GM23338 (cell line): Measurements from ENCODE around the gene RHEBL1. TPM values are rescaled to one million over a fixed set of nuclear protein-coding genes. Genes with fewer than 3 reads are reported as not detected.

Source experiments
- ATAC-seq: fragments of 200-7000 bp; cut with Tn5 transposase; 3 replicates; pipeline ENCODE4 v1.9.1; 2020
- DNase-seq: peaks from one replicate; pipeline ENCODE4 v3.0.0-alpha.2; 2015; ENCODE audit warnings: low spot score
- H2AFZ ChIP-seq: fragments of 200-600 bp; sonication (generic); 2 replicates; pipeline ENCODE4 v1.8.0; 2016; ENCODE audit warnings: antibody characterized with exemption, mild to moderate bottlenecking, moderate library complexity
- H3F3A ChIP-seq: fragments of 200-600 bp; sonication (generic); replicated peaks from 2 replicates; pipeline ENCODE4 v1.8.0; 2017; ENCODE audit warnings: antibody characterized with exemption, mixed run types, low read depth
- H3K27ac ChIP-seq: fragments of 200-600 bp; sonication (generic); 2 replicates; pipeline ENCODE4 v1.6.1; 2016; ENCODE audit warnings: low read depth
- H3K27me3 ChIP-seq: fragments of 200-600 bp; sonication (generic); 2 replicates; pipeline ENCODE4 v1.8.0; 2016; ENCODE audit warnings: mild to moderate bottlenecking, mixed run types, moderate library complexity; ENCODE audit not compliant: insufficient read depth
- H3K36me3 ChIP-seq: fragments of 200-600 bp; sonication (generic); 2 replicates; pipeline ENCODE4 v1.8.0; 2016; ENCODE audit warnings: mild to moderate bottlenecking; ENCODE audit not compliant: insufficient read depth
- H3K4me1 ChIP-seq: fragments of 200-600 bp; sonication (generic); 2 replicates; pipeline ENCODE4 v1.8.0; 2016; ENCODE audit warnings: mild to moderate bottlenecking, moderate library complexity; ENCODE audit not compliant: insufficient read depth
- H3K4me2 ChIP-seq: fragments of 200-600 bp; sonication (generic); 2 replicates; pipeline ENCODE4 v1.7.1; 2017; ENCODE audit warnings: mixed run types
- H3K4me3 ChIP-seq: fragments of 200-600 bp; sonication (generic); 2 replicates; pipeline ENCODE4 v1.6.1; 2016; ENCODE audit warnings: mixed run types
- H3K79me2 ChIP-seq: fragments of 200-600 bp; sonication (generic); replicated peaks from 2 replicates; pipeline ENCODE4 v1.8.0; 2017; ENCODE audit warnings: mild to moderate bottlenecking; ENCODE audit not compliant: insufficient read depth
- H3K9me2 ChIP-seq: fragments of 200-600 bp; sonication (generic); 2 replicates; pipeline ENCODE4 v1.8.0; 2017; ENCODE audit not compliant: insufficient read depth
- H4K20me1 ChIP-seq: fragments of 200-600 bp; sonication (generic); replicated peaks from 2 replicates; pipeline ENCODE4 v1.8.0; 2017; ENCODE audit warnings: mild to moderate bottlenecking; ENCODE audit not compliant: insufficient read depth
- H3K27ac Mint-ChIP-seq: 2 replicates; pipeline ENCODE4 v1.8.0; 2020; ENCODE audit warnings: inconsistent platforms, mild to moderate bottlenecking, moderate library complexity, mixed read lengths
- H3K27me3 Mint-ChIP-seq: 3 replicates; pipeline ENCODE4 v1.8.0; 2022; ENCODE audit warnings: low read depth, mild to moderate bottlenecking, moderate library complexity, mixed read lengths, inconsistent platforms; ENCODE audit not compliant: insufficient read depth, poor library complexity
- H3K36me3 Mint-ChIP-seq: 3 replicates; pipeline ENCODE4 v1.8.0; 2021; ENCODE audit warnings: low read depth, mild to moderate bottlenecking, inconsistent platforms, moderate library complexity, mixed read lengths
- H3K4me1 Mint-ChIP-seq: 3 replicates; pipeline ENCODE4 v1.8.0; 2020; ENCODE audit warnings: mild to moderate bottlenecking, inconsistent platforms, mixed read lengths
- H3K4me3 Mint-ChIP-seq: 3 replicates; pipeline ENCODE4 v1.8.0; 2021; ENCODE audit warnings: moderate library complexity, mild to moderate bottlenecking, inconsistent platforms, mixed read lengths
- H3K9me3 Mint-ChIP-seq: 3 replicates; pipeline ENCODE4 v1.8.0; 2020; ENCODE audit warnings: moderate library complexity, mild to moderate bottlenecking, inconsistent platforms, mixed read lengths
- CTCF ChIP-seq, 2 experiments: fragments of 200-600 bp in 1 of 2; sonication (generic) in 1 of 2; conservative IDR thresholded peaks; 2 replicates each; pipeline versions ENCODE4 v1.5.1 to v1.6.1; 2016 to 2017; ENCODE audit warnings: antibody characterized with exemption in 2 of 2, low read depth in 2 of 2, mild to moderate bottlenecking in 2 of 2, moderate library complexity in 1 of 2
- STAT1 ChIP-seq: IDR thresholded peaks from one replicate; pipeline ENCODE4 v1.6.1; 2016; ENCODE audit warnings: antibody characterized with exemption; ENCODE audit not compliant: unreplicated experiment
- ZNF331 ChIP-seq: fragments of 250-450 bp; sonication (Bioruptor Pico); IDR thresholded peaks from 2 replicates; pipeline ENCODE4 v1.5.0; 2020; ENCODE audit warnings: low read depth, mild to moderate bottlenecking, moderate library complexity
- ZNF462 ChIP-seq: fragments of 250-450 bp; sonication (Bioruptor Pico); IDR thresholded peaks from 2 replicates; pipeline ENCODE4 v1.5.0; 2020; ENCODE audit warnings: mild to moderate bottlenecking, moderate library complexity
- polyA plus RNA-seq: library from polyadenylated mRNA; unstranded; fragments of >200 nt; fragmentation: Nextera tagmentation; extraction: Ambion mirVana; gene quantifications from 2 replicates; pipeline ENCODE4 v1.2.1, GENCODE V29; 2016
- total RNA-seq: library from RNA; depleted of rRNA; stranded (reverse); fragments of >200 nt; shearing (Covaris generic); gene quantifications from 2 replicates; pipeline ENCODE4 v1.2.3, GENCODE V29; 2014

RHEBL1 gene
- total and polyA plus RNA-seq, 2 experiments from 2014 or later = 9.4 to 11.8 TPM

DNA sequence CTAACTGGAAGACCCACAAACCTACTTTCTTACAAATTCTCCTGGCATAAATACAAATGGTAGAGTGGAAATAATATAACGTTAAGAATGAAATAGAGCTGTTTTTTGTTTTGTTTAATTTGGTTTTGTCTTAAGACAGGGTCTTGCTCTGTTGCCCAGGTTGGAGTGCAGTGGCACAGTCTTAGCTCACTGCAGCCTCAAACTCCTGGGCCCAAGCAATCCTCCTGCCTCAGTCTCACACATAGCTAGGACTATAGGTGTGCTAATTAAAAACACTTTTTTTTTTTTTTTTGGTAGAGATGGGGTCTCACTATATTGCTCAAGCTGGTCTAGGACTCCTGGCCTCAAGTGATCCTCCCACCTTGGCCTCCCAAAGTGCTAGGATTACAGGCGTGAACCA lies 28.9 kb upstream of the RHEBL1 start (continued):
- TF ChIP-seq ZNF462 (CRISPR knock-in tag) = no peak
- no peak for TF ChIP-seq STAT1

- peak; percentile 70 for ATAC-seq
- Histone ChIP-seq H3K79me2 (no peaks in the 10 kb centered on the region), H3K4me2 (no peak overlapping the region), H3K36me3 (peaks cover 4% of the 10 kb centered on the region; the same call in 1 of the 2 replicates), H3K27me3 (peaks cover 35% of the 10 kb centered on the region), H3K27ac (no peak overlapping the region), H3F3A (0 out of 2 replicates have a peak, but pooled peaks cover 4% of the 10 kb centered on the region), H3K4me1 (peaks cover 19% of the 10 kb centered on the region), H3K9me2 (no peaks in the 10 kb centered on the region), H4K20me1 (peaks cover 10% of the 10 kb centered on the region), H3K4me3 (no peak overlapping the region), H2AFZ (no peak overlapping the region)
- Mint-ChIP-seq H3K4me3 (no peak overlapping the region), H3K9me3 (no peaks in the 10 kb centered on the region), H3K27me3 (peaks cover 31% of the 10 kb centered on the region), H3K4me1 (peaks cover 24% of the 10 kb centered on the region), H3K36me3 (peaks cover 34% of the 10 kb centered on the region), H3K27ac (no peak overlapping the region)
- TF ChIP-seq CTCF (conservative IDR thresholded peaks at IDR 0.05; ENCODE audit: low read depth in 2 of 2) (peak; percentile 78 to 90), ZNF331 (CRISPR knock-in tag) (no peak)
- DNase-seq = peak; percentile 87
Measured at GRCh38 chr12:49098035-49098451, 28.3 kb upstream of the RHEBL1 start.
